ENCODE results near the gene SSBP3. TPM values are rescaled to one million over a fixed set of nuclear protein-coding genes. Genes with fewer than 3 reads are reported as not detected.

The SSBP3 gene
- total RNA-seq, 1 experiment from 2014 or later: 42.1 TPM

DNA sequence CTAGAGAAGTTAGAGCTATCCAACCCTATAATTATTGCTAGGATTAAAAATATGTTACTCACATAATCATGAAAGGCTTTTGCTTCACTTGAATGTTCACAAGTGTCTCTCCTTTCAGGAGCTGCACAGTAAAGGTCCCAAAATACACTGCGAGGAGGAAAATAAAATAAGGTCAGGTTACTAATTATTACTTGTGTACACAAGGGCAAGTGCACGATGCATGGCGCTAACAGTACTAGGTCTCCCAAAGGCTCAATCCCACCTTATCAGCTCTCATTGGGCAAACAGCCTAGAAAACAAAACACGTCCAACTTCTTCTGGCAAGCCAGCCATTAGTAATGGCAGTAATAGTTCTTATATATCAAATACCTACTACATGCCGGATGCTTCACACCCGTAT, 4.4 kb downstream of the SSBP3 start:
- Histone ChIP-seq H3K36me3 (ENCODE audit: control insufficient read depth, insufficient read depth, low read length) (no peaks in the 10 kb centered on the region; the same call in 1 of the 2 replicates), H3K27me3 (replicated peaks; ENCODE audit: control insufficient read depth, insufficient read depth, low read length) (no peaks in the 10 kb centered on the region), H3K4me3 (ENCODE audit: low read depth, low read length) (no peak overlapping the region), H3K4me1 (no peaks in the 10 kb centered on the region), H3K9me3 (no peaks in the 10 kb centered on the region)
- no TSS peak for BruUV-seq (replicated peaks)
- no peaks in the 10 kb centered on the region for H3K9me3 Mint-ChIP-seq (ENCODE audit: unreplicated experiment)
- H3K4me3 Mint-ChIP-seq (ENCODE audit: unreplicated experiment): no peak overlapping the region
- TF ChIP-seq, protein P1, sequence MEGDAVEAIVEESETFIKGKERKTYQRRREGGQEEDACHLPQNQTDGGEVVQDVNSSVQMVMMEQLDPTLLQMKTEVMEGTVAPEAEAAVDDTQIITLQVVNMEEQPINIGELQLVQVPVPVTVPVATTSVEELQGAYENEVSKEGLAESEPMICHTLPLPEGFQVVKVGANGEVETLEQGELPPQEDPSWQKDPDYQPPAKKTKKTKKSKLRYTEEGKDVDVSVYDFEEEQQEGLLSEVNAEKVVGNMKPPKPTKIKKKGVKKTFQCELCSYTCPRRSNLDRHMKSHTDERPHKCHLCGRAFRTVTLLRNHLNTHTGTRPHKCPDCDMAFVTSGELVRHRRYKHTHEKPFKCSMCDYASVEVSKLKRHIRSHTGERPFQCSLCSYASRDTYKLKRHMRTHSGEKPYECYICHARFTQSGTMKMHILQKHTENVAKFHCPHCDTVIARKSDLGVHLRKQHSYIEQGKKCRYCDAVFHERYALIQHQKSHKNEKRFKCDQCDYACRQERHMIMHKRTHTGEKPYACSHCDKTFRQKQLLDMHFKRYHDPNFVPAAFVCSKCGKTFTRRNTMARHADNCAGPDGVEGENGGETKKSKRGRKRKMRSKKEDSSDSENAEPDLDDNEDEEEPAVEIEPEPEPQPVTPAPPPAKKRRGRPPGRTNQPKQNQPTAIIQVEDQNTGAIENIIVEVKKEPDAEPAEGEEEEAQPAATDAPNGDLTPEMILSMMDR (IDR thresholded peaks at IDR 0.05; ENCODE audit: insufficient read depth in 1 of 2, low read depth in 1 of 2, low read length in 1 of 2, severe bottlenecking in 1 of 2, unreplicated experiment in 1 of 2): no peak
- POLR2A ChIA-PET: no interaction called here
- H3K36me3 Mint-ChIP-seq (ENCODE audit: insufficient read depth, unreplicated experiment): peaks cover 46% of the 10 kb centered on the region
- no peaks in the 10 kb centered on the region for H3K27me3 Mint-ChIP-seq (ENCODE audit: insufficient read depth, unreplicated experiment)
- H3K27ac Mint-ChIP-seq (ENCODE audit: unreplicated experiment): no peak overlapping the region
- intact Hi-C loops (cut with micrococcal nuclease; ENCODE audit: unreplicated experiment): loop anchor here (10.0 kb wide), 1 partner anchor 277 kb away; no protein-coding TSS in a partner anchor
- CTCF ChIA-PET: no interaction called here
- no peak for DNase-seq
- H3K4me1 Mint-ChIP-seq (ENCODE audit: low read depth, unreplicated experiment): peaks cover 15% of the 10 kb centered on the region

DNA sequence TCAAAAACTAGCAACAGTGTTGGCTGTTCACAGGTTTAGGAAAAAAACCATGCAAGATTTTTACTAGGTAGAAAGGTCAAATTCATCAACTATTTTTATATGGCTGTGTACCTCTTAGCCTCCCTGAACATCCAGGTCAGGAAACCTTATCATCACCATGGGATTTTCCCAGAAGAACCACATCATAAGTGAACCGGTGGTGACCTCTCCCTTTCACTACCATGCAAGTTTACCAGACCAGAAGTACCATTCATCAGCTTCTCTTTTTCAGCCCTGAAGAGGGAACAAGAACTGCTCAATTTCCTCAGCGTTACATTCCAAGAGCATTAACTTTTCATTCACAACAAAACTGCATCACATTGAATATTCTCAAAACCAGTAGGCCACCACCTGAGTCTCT, 5.9 kb downstream of the SSBP3 start:
- H3K4me3 ChIP-seq (ENCODE audit: low read depth, low read length): no peak overlapping the region
- no peaks in the 10 kb centered on the region for H3K9me3 ChIP-seq
- Mint-ChIP-seq H3K4me3 (ENCODE audit: unreplicated experiment) (no peak overlapping the region), H3K36me3 (ENCODE audit: insufficient read depth, unreplicated experiment) (peaks cover 53% of the 10 kb centered on the region), H3K27ac (ENCODE audit: unreplicated experiment) (no peak overlapping the region), H3K9me3 (ENCODE audit: unreplicated experiment) (no peaks in the 10 kb centered on the region), H3K27me3 (ENCODE audit: insufficient read depth, unreplicated experiment) (no peaks in the 10 kb centered on the region), H3K4me1 (ENCODE audit: low read depth, unreplicated experiment) (peaks cover 15% of the 10 kb centered on the region)
- no peaks in the 10 kb centered on the region for H3K27me3 ChIP-seq (replicated peaks; ENCODE audit: control insufficient read depth, insufficient read depth, low read length)
- DNase-seq: no peak
- no peaks in the 10 kb centered on the region; the same call in 1 of the 2 replicates for H3K36me3 ChIP-seq (ENCODE audit: control insufficient read depth, insufficient read depth, low read length)
- BruUV-seq (replicated peaks): no TSS peak
- intact Hi-C loops (cut with micrococcal nuclease; ENCODE audit: unreplicated experiment): loop anchor here (10.0 kb wide), 1 partner anchor 276 kb away; no protein-coding TSS in a partner anchor
- H3K4me1 ChIP-seq: no peaks in the 10 kb centered on the region
- TF ChIP-seq, protein P1 (IDR thresholded peaks at IDR 0.05; ENCODE audit: insufficient read depth in 1 of 2, low read depth in 1 of 2, low read length in 1 of 2, severe bottlenecking in 1 of 2, unreplicated experiment in 1 of 2): no peak
- ChIA-PET POLR2A (no interaction called here), CTCF (no interaction called here)

DNA sequence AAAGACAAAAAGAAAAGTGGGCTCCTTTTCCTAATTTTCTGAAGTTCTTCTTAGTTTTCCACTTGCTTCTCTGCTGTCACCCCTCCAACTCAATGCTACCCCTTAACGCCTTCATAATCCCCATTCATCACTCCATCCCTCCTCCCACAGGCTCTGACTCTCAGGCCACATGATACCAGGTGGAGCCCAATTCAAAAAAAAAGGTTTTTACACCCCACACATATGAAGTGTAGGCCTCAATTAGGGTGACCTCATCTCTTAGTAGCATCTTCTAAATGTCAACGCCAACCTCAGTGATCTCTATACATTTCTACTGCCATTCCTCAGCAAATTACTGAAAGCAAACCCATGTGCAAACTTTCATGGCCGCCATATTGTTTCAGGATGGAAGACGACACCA, 6.4 kb downstream of the SSBP3 start:
- CTCF ChIA-PET: no interaction called here
- Mint-ChIP-seq H3K36me3 (ENCODE audit: insufficient read depth, unreplicated experiment) (peaks cover 59% of the 10 kb centered on the region), H3K9me3 (ENCODE audit: unreplicated experiment) (no peaks in the 10 kb centered on the region), H3K4me1 (ENCODE audit: low read depth, unreplicated experiment) (peaks cover 15% of the 10 kb centered on the region), H3K4me3 (ENCODE audit: unreplicated experiment) (no peak overlapping the region), H3K27ac (ENCODE audit: unreplicated experiment) (no peak overlapping the region), H3K27me3 (ENCODE audit: insufficient read depth, unreplicated experiment) (no peaks in the 10 kb centered on the region)
- intact Hi-C loops (cut with micrococcal nuclease; ENCODE audit: unreplicated experiment): loop anchor here (10.0 kb wide), 1 partner anchor 275 kb away; no protein-coding TSS in a partner anchor
- Histone ChIP-seq H3K4me1 (no peaks in the 10 kb centered on the region), H3K27me3 (replicated peaks; ENCODE audit: control insufficient read depth, insufficient read depth, low read length) (no peaks in the 10 kb centered on the region), H3K4me3 (ENCODE audit: low read depth, low read length) (no peak overlapping the region), H3K9me3 (no peaks in the 10 kb centered on the region), H3K36me3 (ENCODE audit: control insufficient read depth, insufficient read depth, low read length) (no peaks in the 10 kb centered on the region; the same call in 1 of the 2 replicates)
- no peak for DNase-seq
- no TSS peak for BruUV-seq (replicated peaks)
- POLR2A ChIA-PET: no interaction called here
- TF ChIP-seq, protein P1 (IDR thresholded peaks at IDR 0.05; ENCODE audit: insufficient read depth in 1 of 2, low read depth in 1 of 2, low read length in 1 of 2, severe bottlenecking in 1 of 2, unreplicated experiment in 1 of 2): no peak
